ENCODE data around the gene DPYSL5. TPM values are rescaled to one million over a fixed set of nuclear protein-coding genes. Genes with fewer than 3 reads are reported as not detected.

DPYSL5 gene
- total and polyA plus RNA-seq, 12 donors: 0.34 to 1.6 (median 0.82) TPM; not detected in 4

DNA sequence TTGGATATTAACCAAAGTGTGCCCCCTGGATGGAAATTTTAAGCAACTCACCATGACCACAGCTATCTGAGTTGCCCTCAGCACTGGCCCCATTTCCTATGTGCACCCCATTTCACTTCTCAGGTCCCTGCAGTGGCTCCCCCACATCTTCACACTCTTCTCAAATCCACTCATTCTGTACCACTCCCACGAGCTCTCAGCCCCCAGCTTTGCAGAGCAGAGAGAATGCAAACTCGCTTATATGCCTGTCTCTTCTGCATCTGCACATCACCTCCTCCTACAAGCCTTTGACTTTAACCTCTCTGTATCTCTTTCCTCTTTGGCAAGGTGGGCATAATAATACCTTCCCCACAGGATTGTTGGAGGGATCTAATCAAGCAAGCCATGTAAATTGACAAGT is 46.2 kb downstream of the DPYSL5 start:
- H3K27me3 ChIP-seq: no peaks in the 10 kb centered on the region
- H3K27ac ChIP-seq: no peak overlapping the region
- intact Hi-C loops (cut with DNase I): no loop called here
- WGBS, 4 donors: 69 to 88% (median 84%) methylated on average over 2 of the region's 2 CpGs
- DNase-seq: no peak
- H3K9me3 ChIP-seq (replicated peaks in 1 of 3): no peaks in the 10 kb centered on the region
- H3K4me3 ChIP-seq: no peak overlapping the region
- no peaks in the 10 kb centered on the region for H3K36me3 ChIP-seq (replicated peaks in 1 of 2)
- no peaks in the 10 kb centered on the region for H3K4me1 ChIP-seq (replicated peaks in 1 of 2)
- TF ChIP-seq POLR2A (IDR thresholded peaks at IDR 0.05): no peak

DNA sequence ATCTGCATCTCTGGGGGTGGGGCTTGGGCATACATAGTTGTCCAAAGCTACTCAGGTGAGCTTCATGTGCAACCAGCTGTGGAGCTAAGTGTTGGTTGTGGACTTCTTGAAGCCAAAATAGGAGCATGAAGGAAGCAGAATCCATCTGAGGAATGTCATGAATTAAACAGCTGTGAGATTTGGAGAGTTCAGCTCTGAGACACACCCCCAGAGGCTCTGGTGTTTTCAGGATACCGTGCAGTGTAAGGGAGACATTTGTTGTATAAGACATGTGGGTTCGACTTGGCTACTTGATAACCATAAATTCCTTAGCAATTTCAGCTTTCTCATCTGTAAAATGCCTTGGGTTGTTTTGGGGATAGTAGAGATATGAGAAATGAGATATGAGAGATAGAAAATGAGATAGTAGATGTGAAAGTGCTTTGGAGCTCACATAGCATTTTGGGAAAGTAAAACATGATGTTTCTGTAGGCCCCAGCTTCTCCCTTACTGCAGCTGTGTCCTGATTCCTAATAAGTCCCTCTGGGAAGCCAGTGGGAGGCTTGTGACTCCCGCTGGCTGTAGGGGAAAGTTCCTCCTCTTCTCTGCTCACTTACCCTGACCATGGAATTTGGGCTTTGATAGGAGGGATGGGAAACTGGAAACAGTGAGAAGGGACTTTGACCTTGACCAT is 50.0 kb downstream of the DPYSL5 start:
- intact Hi-C loops (cut with DNase I): no loop called here
- Histone ChIP-seq H3K4me1 (replicated peaks in 1 of 2) (no peaks in the 10 kb centered on the region), H3K27ac (no peak overlapping the region), H3K27me3 (no peaks in the 10 kb centered on the region), H3K4me3 (no peak overlapping the region), H3K36me3 (replicated peaks in 1 of 2) (no peaks in the 10 kb centered on the region), H3K9me3 (replicated peaks in 1 of 3) (no peaks in the 10 kb centered on the region)
- no peak for DNase-seq
- WGBS, 4 donors: 61 to 76% (median 65%) methylated on average over 3 of the region's 3 CpGs
- TF ChIP-seq, protein P1, sequence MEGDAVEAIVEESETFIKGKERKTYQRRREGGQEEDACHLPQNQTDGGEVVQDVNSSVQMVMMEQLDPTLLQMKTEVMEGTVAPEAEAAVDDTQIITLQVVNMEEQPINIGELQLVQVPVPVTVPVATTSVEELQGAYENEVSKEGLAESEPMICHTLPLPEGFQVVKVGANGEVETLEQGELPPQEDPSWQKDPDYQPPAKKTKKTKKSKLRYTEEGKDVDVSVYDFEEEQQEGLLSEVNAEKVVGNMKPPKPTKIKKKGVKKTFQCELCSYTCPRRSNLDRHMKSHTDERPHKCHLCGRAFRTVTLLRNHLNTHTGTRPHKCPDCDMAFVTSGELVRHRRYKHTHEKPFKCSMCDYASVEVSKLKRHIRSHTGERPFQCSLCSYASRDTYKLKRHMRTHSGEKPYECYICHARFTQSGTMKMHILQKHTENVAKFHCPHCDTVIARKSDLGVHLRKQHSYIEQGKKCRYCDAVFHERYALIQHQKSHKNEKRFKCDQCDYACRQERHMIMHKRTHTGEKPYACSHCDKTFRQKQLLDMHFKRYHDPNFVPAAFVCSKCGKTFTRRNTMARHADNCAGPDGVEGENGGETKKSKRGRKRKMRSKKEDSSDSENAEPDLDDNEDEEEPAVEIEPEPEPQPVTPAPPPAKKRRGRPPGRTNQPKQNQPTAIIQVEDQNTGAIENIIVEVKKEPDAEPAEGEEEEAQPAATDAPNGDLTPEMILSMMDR (IDR thresholded peaks at IDR 0.05): no peak
- no peak for TF ChIP-seq POLR2A (IDR thresholded peaks at IDR 0.05)

DNA sequence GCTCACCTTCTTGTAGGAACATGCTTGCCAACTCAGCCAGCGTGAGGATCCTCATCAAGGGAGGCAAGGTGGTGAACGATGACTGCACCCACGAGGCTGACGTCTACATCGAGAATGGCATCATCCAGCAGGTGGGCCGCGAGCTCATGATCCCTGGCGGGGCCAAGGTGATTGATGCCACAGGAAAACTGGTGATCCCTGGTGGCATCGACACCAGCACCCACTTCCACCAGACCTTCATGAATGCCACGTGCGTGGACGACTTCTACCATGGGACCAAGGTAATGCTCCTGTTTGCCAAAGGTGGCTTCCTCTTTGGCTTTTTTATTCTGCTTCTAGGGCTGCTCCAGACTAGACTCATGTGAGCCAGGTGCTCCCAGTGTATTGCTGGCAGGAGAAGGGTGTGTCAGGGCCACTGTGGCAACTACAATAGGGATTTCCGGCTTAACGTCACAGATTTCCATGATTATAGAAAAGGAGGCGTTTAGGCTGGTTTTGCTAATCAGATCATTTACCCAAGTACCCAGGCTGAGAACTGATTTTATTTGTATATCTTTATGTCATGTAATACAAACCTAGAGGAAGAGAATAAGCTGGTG is 50.6 kb downstream of the DPYSL5 start:
- no peaks in the 10 kb centered on the region for H3K27me3 ChIP-seq
- no peak overlapping the region for H3K4me3 ChIP-seq
- no peaks in the 10 kb centered on the region for H3K4me1 ChIP-seq (replicated peaks in 1 of 2)
- H3K9me3 ChIP-seq (replicated peaks in 1 of 3): no peaks in the 10 kb centered on the region
- TF ChIP-seq, protein P1 (IDR thresholded peaks at IDR 0.05): no peak
- no peak for TF ChIP-seq POLR2A (IDR thresholded peaks at IDR 0.05)
- no peak overlapping the region for H3K27ac ChIP-seq
- no peak for DNase-seq
- 89 to 95% (median 92%) methylated on average over 14 to 15 of the region's 15 CpGs for WGBS, 4 donors
- no peaks in the 10 kb centered on the region for H3K36me3 ChIP-seq (replicated peaks in 1 of 2)
- intact Hi-C loops (cut with DNase I): no loop called here

DNA sequence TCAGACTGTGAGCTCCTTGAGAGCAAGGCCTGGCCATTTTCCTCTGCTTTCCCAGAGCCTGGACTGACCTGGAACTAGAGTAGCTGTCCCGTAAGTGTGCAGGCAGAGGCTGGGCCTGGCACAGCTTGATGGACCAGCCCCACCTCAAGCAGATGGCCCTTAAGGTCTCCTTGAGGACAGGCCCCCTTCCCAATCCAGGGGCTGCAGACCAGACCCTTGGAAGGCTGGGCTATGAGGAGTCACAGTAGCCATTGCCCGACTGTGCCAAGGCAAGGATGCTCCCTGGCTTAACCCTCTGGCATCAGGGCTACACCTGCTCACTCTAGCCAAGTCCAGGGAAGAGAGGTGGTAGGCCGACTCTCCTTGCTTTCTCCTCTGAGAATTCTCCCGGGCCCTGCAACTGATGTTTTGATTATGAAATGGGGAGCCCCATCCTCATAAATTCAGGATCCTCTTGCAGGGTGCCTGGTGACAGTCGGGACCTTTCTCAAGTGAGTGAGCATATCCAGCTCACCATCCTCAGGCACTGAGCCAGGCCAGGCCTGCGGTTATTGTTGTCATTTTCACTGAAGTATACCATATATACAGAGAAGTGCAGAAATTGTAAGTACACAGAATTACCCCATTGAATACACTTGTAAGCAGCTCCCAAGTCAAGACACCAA is 51.7 kb downstream of the DPYSL5 start:
- peak in 1 of 7 donors; percentile 33 for DNase-seq
- intact Hi-C loops (cut with DNase I): no loop called here
- H3K27me3 ChIP-seq: no peaks in the 10 kb centered on the region
- no peak for TF ChIP-seq POLR2A (IDR thresholded peaks at IDR 0.05)
- TF ChIP-seq, protein P1 (IDR thresholded peaks at IDR 0.05): no peak
- no peaks in the 10 kb centered on the region for H3K4me1 ChIP-seq (replicated peaks in 1 of 2)
- H3K27ac ChIP-seq: no peak overlapping the region
- H3K36me3 ChIP-seq (replicated peaks in 1 of 2): no peaks in the 10 kb centered on the region
- H3K9me3 ChIP-seq (replicated peaks in 1 of 3): no peaks in the 10 kb centered on the region
- H3K4me3 ChIP-seq: no peak overlapping the region
- 90 to 92% (median 92%) methylated on average over 4 to 6 of the region's 6 CpGs for WGBS, 4 donors

All from adrenal gland (tissue), 12 donors.